ENCODE data around the gene LMF2. TPM values are rescaled to one million over a fixed set of nuclear protein-coding genes. Genes with fewer than 3 reads are reported as not detected.

Gene LMF2
- polyA plus RNA-seq, 1 donor (not counting 4 experiments of a cell fraction or from before 2014, with no cell fraction given), result 13.2 TPM

- dilution Hi-C loops (cut with MboI; ENCODE audit: extremely low pct_ligation_motif_present, low sequenced_read_pairs), result no loop called here
- Histone ChIP-seq H4K20me1 (ENCODE audit: control insufficient read depth, extremely low read depth, insufficient read depth, low read length) (no peaks in the 10 kb centered on the region), H3K79me2 (ENCODE audit: control insufficient read depth, insufficient read depth, low read length) (peaks cover 24% of the 10 kb centered on the region), H3K9me3 (ENCODE audit: control insufficient read depth, low read depth, low read length) (no peaks in the 10 kb centered on the region), H3K27me3 (ENCODE audit: control insufficient read depth, extremely low read depth, insufficient read depth, low read length) (peaks cover 6% of the 10 kb centered on the region), H3K4me1 (ENCODE audit: control insufficient read depth, extremely low read depth, insufficient read depth, low read length) (peaks cover 16% of the 10 kb centered on the region), H3K27ac (ENCODE audit: control insufficient read depth, insufficient read depth, low read length) (peak within 1 kb of the TSS; percentile 70), H3K9ac (ENCODE audit: control insufficient read depth, extremely low read depth, insufficient read depth, low read length) (peak within 1 kb of the TSS; percentile 85), H3K9me1 (ENCODE audit: control insufficient read depth, extremely low read depth, insufficient read depth, low read length) (no peaks in the 10 kb centered on the region), H2AFZ (ENCODE audit: control insufficient read depth, low read length) (peak within 1 kb of the TSS; percentile 37), H3K4me3 (ENCODE audit: control insufficient read depth in 2 of 3, extremely low read depth in 1 of 3, insufficient read depth in 2 of 3, low read depth in 1 of 3, low read length in 3 of 3) (peak within 1 kb of the TSS; percentile 72 to 81 (median 79)), H3K4me2 (ENCODE audit: control insufficient read depth, extremely low read depth, insufficient read depth, low read depth, low read length) (peak within 1 kb of the TSS; percentile 69), H3K36me3 (ENCODE audit: control insufficient read depth in 2 of 2, extremely low read depth in 1 of 2, insufficient read depth in 2 of 2, low read length in 2 of 2) (peaks cover 17 to 29% of the 10 kb centered on the region in 2 experiments)
- no peak for TF ChIP-seq EZH2 (IDR thresholded peaks at IDR 0.05; ENCODE audit: low read length)
- TF ChIP-seq, protein P1, sequence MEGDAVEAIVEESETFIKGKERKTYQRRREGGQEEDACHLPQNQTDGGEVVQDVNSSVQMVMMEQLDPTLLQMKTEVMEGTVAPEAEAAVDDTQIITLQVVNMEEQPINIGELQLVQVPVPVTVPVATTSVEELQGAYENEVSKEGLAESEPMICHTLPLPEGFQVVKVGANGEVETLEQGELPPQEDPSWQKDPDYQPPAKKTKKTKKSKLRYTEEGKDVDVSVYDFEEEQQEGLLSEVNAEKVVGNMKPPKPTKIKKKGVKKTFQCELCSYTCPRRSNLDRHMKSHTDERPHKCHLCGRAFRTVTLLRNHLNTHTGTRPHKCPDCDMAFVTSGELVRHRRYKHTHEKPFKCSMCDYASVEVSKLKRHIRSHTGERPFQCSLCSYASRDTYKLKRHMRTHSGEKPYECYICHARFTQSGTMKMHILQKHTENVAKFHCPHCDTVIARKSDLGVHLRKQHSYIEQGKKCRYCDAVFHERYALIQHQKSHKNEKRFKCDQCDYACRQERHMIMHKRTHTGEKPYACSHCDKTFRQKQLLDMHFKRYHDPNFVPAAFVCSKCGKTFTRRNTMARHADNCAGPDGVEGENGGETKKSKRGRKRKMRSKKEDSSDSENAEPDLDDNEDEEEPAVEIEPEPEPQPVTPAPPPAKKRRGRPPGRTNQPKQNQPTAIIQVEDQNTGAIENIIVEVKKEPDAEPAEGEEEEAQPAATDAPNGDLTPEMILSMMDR (optimal IDR thresholded peaks at IDR 0.05 in 1 of 3, IDR thresholded peaks at IDR 0.05 in 1 of 3, conservative IDR thresholded peaks at IDR 0.05 in 1 of 3; ENCODE audit: extremely low read depth in 1 of 3, insufficient read depth in 2 of 3, low read length in 3 of 3), result peak in 2 of 3 experiments; percentile 53 to 57
- FAIRE-seq, result no peak
- peak; percentile 76 for DNase-seq (ENCODE audit: low read depth, low spot score)
Measured at GRCh38 chr22:50525104-50525857, 17.8 kb upstream of the LMF2 start, which contains the start of gene SCO2. Gene SCO2, minus strand, starts transcription at chr22:50525598. Its CDS starts 1,187 bp downstream, at chr22:50524411.

- Histone ChIP-seq H3K9me1 (ENCODE audit: control insufficient read depth, extremely low read depth, insufficient read depth, low read length) (no peaks in the 10 kb centered on the region), H3K79me2 (ENCODE audit: control insufficient read depth, insufficient read depth, low read length) (peaks cover 24% of the 10 kb centered on the region), H3K4me3 (ENCODE audit: control insufficient read depth in 2 of 3, extremely low read depth in 1 of 3, insufficient read depth in 2 of 3, low read depth in 1 of 3, low read length in 3 of 3) (peak overlapping the region; percentile 72 to 81 (median 79)), H3K27ac (ENCODE audit: control insufficient read depth, insufficient read depth, low read length) (peak overlapping the region; percentile 70), H2AFZ (ENCODE audit: control insufficient read depth, low read length) (no peak overlapping the region), H3K4me1 (ENCODE audit: control insufficient read depth, extremely low read depth, insufficient read depth, low read length) (peaks cover 16% of the 10 kb centered on the region), H4K20me1 (ENCODE audit: control insufficient read depth, extremely low read depth, insufficient read depth, low read length) (no peaks in the 10 kb centered on the region), H3K27me3 (ENCODE audit: control insufficient read depth, extremely low read depth, insufficient read depth, low read length) (peaks cover 5% of the 10 kb centered on the region), H3K4me2 (ENCODE audit: control insufficient read depth, extremely low read depth, insufficient read depth, low read depth, low read length) (peak overlapping the region; percentile 69), H3K9ac (ENCODE audit: control insufficient read depth, extremely low read depth, insufficient read depth, low read length) (peak overlapping the region; percentile 85), H3K36me3 (ENCODE audit: control insufficient read depth in 2 of 2, extremely low read depth in 1 of 2, insufficient read depth in 2 of 2, low read length in 2 of 2) (peaks cover 17 to 29% of the 10 kb centered on the region in 2 experiments), H3K9me3 (ENCODE audit: control insufficient read depth, low read depth, low read length) (no peaks in the 10 kb centered on the region)
- DNase-seq (ENCODE audit: low read depth, low spot score) (no peak), FAIRE-seq (peak; percentile 58)
- dilution Hi-C loops (cut with MboI; ENCODE audit: extremely low pct_ligation_motif_present, low sequenced_read_pairs), result no loop called here
- TF ChIP-seq, protein P1 (optimal IDR thresholded peaks at IDR 0.05 in 1 of 3, IDR thresholded peaks at IDR 0.05 in 1 of 3, conservative IDR thresholded peaks at IDR 0.05 in 1 of 3; ENCODE audit: extremely low read depth in 1 of 3, insufficient read depth in 2 of 3, low read length in 3 of 3), result no peak
- no peak for TF ChIP-seq EZH2 (IDR thresholded peaks at IDR 0.05; ENCODE audit: low read length)
Measured at GRCh38 chr22:50524676-50525103, 17.2 kb upstream of the LMF2 start.

Data from keratinocyte (primary cell).